Measurements from ENCODE around the gene MAB21L1.

Gene MAB21L1

GRCh38 chr13:35514801-35515502 is 38.5 kb upstream of the MAB21L1 start:
- H3K79me2 ChIP-seq (ENCODE audit: insufficient read depth, low read length), result no peaks in the 10 kb centered on the region
- no peak overlapping the region for H2AFZ ChIP-seq (ENCODE audit: low read length)
- H3K9ac ChIP-seq (ENCODE audit: low read length), result no peak overlapping the region
- no peak for TF ChIP-seq EZH2 (IDR thresholded peaks at IDR 0.05; ENCODE audit: borderline replicate concordance, low read length)
- TF ChIP-seq CTCF (IDR thresholded peaks at IDR 0.05; ENCODE audit: low read length), result no peak
- H3K4me2 ChIP-seq (ENCODE audit: low read length), result no peak overlapping the region
- H3K9me2 ChIP-seq (ENCODE audit: low read depth, low read length), result no peaks in the 10 kb centered on the region
- no peaks in the 10 kb centered on the region for H3K36me3 ChIP-seq (ENCODE audit: insufficient read depth, low read length)
- H3K9me3 ChIP-seq (ENCODE audit: low read length), result no peaks in the 10 kb centered on the region
- no peaks in the 10 kb centered on the region for H3F3A ChIP-seq (ENCODE audit: insufficient read depth, low read length)
- H3K4me3 ChIP-seq (ENCODE audit: low read depth, low read length, poor library complexity, severe bottlenecking), result no peak overlapping the region
- no peaks in the 10 kb centered on the region for H3K27me3 ChIP-seq (ENCODE audit: insufficient read depth, low read length)
- no peaks in the 10 kb centered on the region for H4K20me1 ChIP-seq (ENCODE audit: insufficient read depth, low read length)
- no peaks in the 10 kb centered on the region for H3K4me1 ChIP-seq (ENCODE audit: insufficient read depth, low read length, severe bottlenecking)
- no peak overlapping the region for H3K27ac ChIP-seq (ENCODE audit: low read depth, low read length, poor library complexity, severe bottlenecking)

- no peak overlapping the region for H3K27ac ChIP-seq (ENCODE audit: low read depth, low read length, poor library complexity, severe bottlenecking)
- H3K9ac ChIP-seq (ENCODE audit: low read length), result no peak overlapping the region
- H3K9me2 ChIP-seq (ENCODE audit: low read depth, low read length), result no peaks in the 10 kb centered on the region
- no peaks in the 10 kb centered on the region for H3K27me3 ChIP-seq (ENCODE audit: insufficient read depth, low read length)
- no peaks in the 10 kb centered on the region for H3F3A ChIP-seq (ENCODE audit: insufficient read depth, low read length)
- no peaks in the 10 kb centered on the region for H3K36me3 ChIP-seq (ENCODE audit: insufficient read depth, low read length)
- H2AFZ ChIP-seq (ENCODE audit: low read length), result no peak overlapping the region
- TF ChIP-seq EZH2 (IDR thresholded peaks at IDR 0.05; ENCODE audit: borderline replicate concordance, low read length) (no peak), CTCF (IDR thresholded peaks at IDR 0.05; ENCODE audit: low read length) (no peak)
- H3K4me3 ChIP-seq (ENCODE audit: low read depth, low read length, poor library complexity, severe bottlenecking), result no peak overlapping the region
- no peak overlapping the region for H3K4me2 ChIP-seq (ENCODE audit: low read length)
- no peaks in the 10 kb centered on the region for H3K79me2 ChIP-seq (ENCODE audit: insufficient read depth, low read length)
- H3K9me3 ChIP-seq (ENCODE audit: low read length), result no peaks in the 10 kb centered on the region
- H4K20me1 ChIP-seq (ENCODE audit: insufficient read depth, low read length), result no peaks in the 10 kb centered on the region
- H3K4me1 ChIP-seq (ENCODE audit: insufficient read depth, low read length, severe bottlenecking), result no peaks in the 10 kb centered on the region
These were observed 37.6 kb upstream of the MAB21L1 start for GRCh38 chr13:35514061-35514477.

GRCh38 chr13:35512271-35512920 is 35.9 kb upstream of the MAB21L1 start:
- Histone ChIP-seq H3K4me2 (ENCODE audit: low read length) (no peak overlapping the region), H3K9me2 (ENCODE audit: low read depth, low read length) (no peaks in the 10 kb centered on the region), H3K27ac (ENCODE audit: low read depth, low read length, poor library complexity, severe bottlenecking) (no peak overlapping the region), H3K9me3 (ENCODE audit: low read length) (no peaks in the 10 kb centered on the region), H4K20me1 (ENCODE audit: insufficient read depth, low read length) (no peaks in the 10 kb centered on the region), H3K4me1 (ENCODE audit: insufficient read depth, low read length, severe bottlenecking) (no peaks in the 10 kb centered on the region), H2AFZ (ENCODE audit: low read length) (no peak overlapping the region), H3K4me3 (ENCODE audit: low read depth, low read length, poor library complexity, severe bottlenecking) (no peak overlapping the region), H3K27me3 (ENCODE audit: insufficient read depth, low read length) (no peaks in the 10 kb centered on the region), H3K9ac (ENCODE audit: low read length) (no peak overlapping the region), H3K36me3 (ENCODE audit: insufficient read depth, low read length) (no peaks in the 10 kb centered on the region), H3K79me2 (ENCODE audit: insufficient read depth, low read length) (no peaks in the 10 kb centered on the region), H3F3A (ENCODE audit: insufficient read depth, low read length) (no peaks in the 10 kb centered on the region)
- TF ChIP-seq CTCF (IDR thresholded peaks at IDR 0.05; ENCODE audit: low read length) (no peak), EZH2 (IDR thresholded peaks at IDR 0.05; ENCODE audit: borderline replicate concordance, low read length) (no peak)

Measured in OCI-LY1 (cell line).